ENCODE data around the gene CETP. TPM values are rescaled to one million over a fixed set of nuclear protein-coding genes. Genes with fewer than 3 reads are reported as not detected.

Gene CETP
- total and polyA plus RNA-seq, 2 of the 13 experiments (the other 11 are each of a cell fraction or from before 2014, with no cell fraction given): 0.31 to 9.8 TPM

GRCh38 chr16:56964243-56965148 is 2.7 kb downstream of the CETP start (continued):
- no peak for TF ChIP-seq ZNF235 (CRISPR knock-in tag; IDR thresholded peaks at IDR 0.05; ENCODE audit: borderline replicate concordance)
- TF ChIP-seq GATAD1 (CRISPR knock-in tag; IDR thresholded peaks at IDR 0.05): peak; percentile 16; the same call in 1 of the 2 replicates
- no peak for TF ChIP-seq SCMH1 (CRISPR knock-in tag; IDR thresholded peaks at IDR 0.05; ENCODE audit: borderline replicate concordance)
- TF ChIP-seq ZNF589 (CRISPR knock-in tag; conservative IDR thresholded peaks at IDR 0.05): no peak
- peak; percentile 58 for TF ChIP-seq ARID3A (IDR thresholded peaks at IDR 0.05; ENCODE audit: low read depth, low read length)
- TF ChIP-seq BCL6 (CRISPR knock-in tag; IDR thresholded peaks at IDR 0.05): peak; percentile 67; the same call in 1 of the 2 replicates
- TF ChIP-seq, protein P1, sequence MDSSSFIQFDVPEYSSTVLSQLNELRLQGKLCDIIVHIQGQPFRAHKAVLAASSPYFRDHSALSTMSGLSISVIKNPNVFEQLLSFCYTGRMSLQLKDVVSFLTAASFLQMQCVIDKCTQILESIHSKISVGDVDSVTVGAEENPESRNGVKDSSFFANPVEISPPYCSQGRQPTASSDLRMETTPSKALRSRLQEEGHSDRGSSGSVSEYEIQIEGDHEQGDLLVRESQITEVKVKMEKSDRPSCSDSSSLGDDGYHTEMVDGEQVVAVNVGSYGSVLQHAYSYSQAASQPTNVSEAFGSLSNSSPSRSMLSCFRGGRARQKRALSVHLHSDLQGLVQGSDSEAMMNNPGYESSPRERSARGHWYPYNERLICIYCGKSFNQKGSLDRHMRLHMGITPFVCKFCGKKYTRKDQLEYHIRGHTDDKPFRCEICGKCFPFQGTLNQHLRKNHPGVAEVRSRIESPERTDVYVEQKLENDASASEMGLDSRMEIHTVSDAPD (CRISPR knock-in tag; IDR thresholded peaks at IDR 0.05): no peak
- no peak for TF ChIP-seq ZBTB44 (CRISPR knock-in tag; IDR thresholded peaks at IDR 0.05)
- TF ChIP-seq ZNF446 (CRISPR knock-in tag; IDR thresholded peaks at IDR 0.05): no peak
- TF ChIP-seq, protein P2, sequence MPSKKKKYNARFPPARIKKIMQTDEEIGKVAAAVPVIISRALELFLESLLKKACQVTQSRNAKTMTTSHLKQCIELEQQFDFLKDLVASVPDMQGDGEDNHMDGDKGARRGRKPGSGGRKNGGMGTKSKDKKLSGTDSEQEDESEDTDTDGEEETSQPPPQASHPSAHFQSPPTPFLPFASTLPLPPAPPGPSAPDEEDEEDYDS (CRISPR knock-in tag; IDR thresholded peaks at IDR 0.05): no peak
- no peak for TF ChIP-seq THYN1 (CRISPR knock-in tag; IDR thresholded peaks at IDR 0.05; ENCODE audit: borderline replicate concordance, low read depth)
- peak; percentile 85; the same call in 1 of the 2 replicates for TF ChIP-seq ZNF614 (CRISPR knock-in tag; IDR thresholded peaks at IDR 0.05; ENCODE audit: borderline replicate concordance)
- no peak for TF ChIP-seq ZNF577 (CRISPR knock-in tag; IDR thresholded peaks at IDR 0.05; ENCODE audit: borderline replicate concordance, low read depth)
- TF ChIP-seq PAF1 (CRISPR knock-in tag; IDR thresholded peaks at IDR 0.05): no peak
- TF ChIP-seq ZNF451 (CRISPR knock-in tag; IDR thresholded peaks at IDR 0.05): no peak
- no peak for TF ChIP-seq NFYB (CRISPR knock-in tag; IDR thresholded peaks at IDR 0.05)
- TF ChIP-seq ZSCAN22 (CRISPR knock-in tag; IDR thresholded peaks at IDR 0.05): no peak
- peak; percentile 91 for TF ChIP-seq KDM1A (CRISPR knock-in tag; IDR thresholded peaks at IDR 0.05)
- no peak for TF ChIP-seq ARID4A (CRISPR knock-in tag; IDR thresholded peaks at IDR 0.05; ENCODE audit: borderline replicate concordance)
